Spleen (tissue), 11 donors: ENCODE results near the gene BICDL2. TPM values are rescaled to one million over a fixed set of nuclear protein-coding genes. Genes with fewer than 3 reads are reported as not detected.

ENCODE experiments used
- DNase-seq: peaks from one replicate; pipeline ENCODE4 v3.0.0-alpha.2; 2020
- H3K27ac ChIP-seq, 8 donors: fragments of 200-600 bp; sonication (generic) in 7 of 8; 1 replicate in 4 of 8; 2 replicates in 4 of 8; pipeline versions ENCODE4 v1.5.0 to v1.8.0; 2016 to 2021; ENCODE audit warnings: inconsistent platforms in 4 of 8, mild to moderate bottlenecking in 4 of 8, moderate library complexity in 1 of 8
- H3K27me3 ChIP-seq, 7 donors: fragments of 200-600 bp; sonication (generic) in 6 of 7; replicated peaks in 1 of 7; 1 replicate in 4 of 7; 2 replicates in 3 of 7; pipeline versions ENCODE4 v1.5.0 to v1.8.0; 2016 to 2021; ENCODE audit warnings: inconsistent platforms in 3 of 7, mild to moderate bottlenecking in 1 of 7
- H3K36me3 ChIP-seq, 6 donors: fragments of 200-600 bp; sonication (generic) in 5 of 6; 1 replicate in 4 of 6; 2 replicates in 2 of 6; pipeline versions ENCODE4 v1.5.0 to v1.8.0; 2016 to 2021; ENCODE audit warnings: inconsistent platforms in 2 of 6
- H3K4me1 ChIP-seq, 6 donors: fragments of 200-600 bp; sonication (generic) in 5 of 6; 1 replicate in 3 of 6; 2 replicates in 3 of 6; pipeline versions ENCODE4 v1.5.0 to v1.8.0; 2016 to 2021; ENCODE audit warnings: inconsistent platforms in 3 of 6
- H3K4me3 ChIP-seq, 8 donors: fragments of 200-600 bp; sonication (generic) in 7 of 8; 1 replicate in 4 of 8; 2 replicates in 4 of 8; pipeline versions ENCODE4 v1.5.0 to v1.8.0; 2016 to 2021; ENCODE audit warnings: inconsistent platforms in 4 of 8, mild to moderate bottlenecking in 4 of 8, moderate library complexity in 2 of 8
- H3K9me3 ChIP-seq, 8 donors: fragments of 200-600 bp; sonication (generic) in 7 of 8; 1 replicate in 4 of 8; 2 replicates in 4 of 8; pipeline versions ENCODE4 v1.5.0 to v1.8.0; 2016 to 2021; ENCODE audit warnings: inconsistent platforms in 4 of 8
- CTCF ChIP-seq, 11 experiments: fragments of 200-600 bp in 7 of 11; fragments of 450-650 bp in 4 of 11; sonication (generic) in 4 of 11; IDR thresholded peaks in 8 of 11; conservative IDR thresholded peaks in 3 of 11; 1 replicate in 7 of 11; 2 replicates in 4 of 11; pipeline versions ENCODE4 v1.4.0 to v1.8.0; 2016 to 2021; ENCODE audit warnings: antibody characterized with exemption in 11 of 11, inconsistent platforms in 4 of 11, mild to moderate bottlenecking in 1 of 11
- POLR2A ChIP-seq, 3 donors: fragments of 450-650 bp; IDR thresholded peaks; one replicate each; pipeline ENCODE4 v1.5.1; 2017; ENCODE audit warnings: antibody characterized with exemption in 3 of 3, mild to moderate bottlenecking in 1 of 3
- POLR2AphosphoS5 ChIP-seq, 3 donors: sonication (generic); formaldehyde crosslinking; IDR thresholded peaks; one replicate each; pipeline ENCODE4 v1.5.1; 2017; ENCODE audit warnings: antibody characterized with exemption in 3 of 3
- WGBS, 5 donors: extraction: QIAGEN DNeasy Blood & Tissue Kit in 3 of 5; methylation state at CpG; one replicate each; pipeline versions ENCODE4 v1.1.5 to v1.1.7; 2013 to 2018; 5-methylcytosine and 5-hydroxymethylcytosine counted together
- intact Hi-C: fragments of 100-400 bp; cut with DNase I; formaldehyde crosslinking; loops from one replicate; pipeline ENCODE4 v1.15.0; 2023; ENCODE audit warnings: low total_unique reads
- polyA plus RNA-seq, 3 donors: library from polyadenylated mRNA; stranded (reverse); fragments of 200-250 nt; gene quantifications; one replicate each; pipeline ENCODE4 v1.2.1, GENCODE V29; 2013
- total RNA-seq, 7 donors: library from RNA; depleted of rRNA in 3 of 7; stranded (reverse); fragments of >200 nt in 3 of 7; fragmentation: NEBNext Ultra II Directional in 4 of 7; extraction: Animal tissue kit (Norgen Biotek cat#: 25700) in 4 of 7; gene quantifications; one replicate each; pipeline versions ENCODE4 v1.1.0 to v1.2.1, GENCODE V29; 2016 to 2021
- donor health status: healthy with polysubstance abuse.
- donor health status: DM: no; HTN: no; CAD: no; lungs with moderate emphysema.
- donor health status: DM: no; HTN: no; CAD: no.
- donor health status: Bipolar disorder and iron deficiency.
- donor health status: healthy.
- donor health status: DM: no; HTN: no; CAD: no.
- donor health status: DM: yes; HTN: yes; CAD: no.

BICDL2 gene
- total and polyA plus RNA-seq, 10 donors, result 0.03 to 0.77 (median 0.30) TPM; not detected in 3

GRCh38 chr16:3007059-3007956, 29.4 kb downstream of the BICDL2 start:
- peaks cover 0 to 69% (median 15%) of the 10 kb centered on the region in 7 donors for H3K27me3 ChIP-seq

GRCh38 chr16:3004781-3005284, 31.9 kb downstream of the BICDL2 start:
- WGBS, 5 donors, result 12 to 21% (median 20%) methylated on average over 19 to 25 of the region's 25 CpGs
- Histone ChIP-seq H3K4me1 (peaks cover 18 to 62% (median 44%) of the 10 kb centered on the region in 6 donors), H3K9me3 (no peaks in the 10 kb centered on the region), H3K27ac (peak overlapping the region in 7 of 8 donors; percentile 21 to 92 (median 76)), H3K27me3 (peaks cover 0 to 58% (median 8%) of the 10 kb centered on the region in 7 donors), H3K36me3 (no peaks in the 10 kb centered on the region), H3K4me3 (peak overlapping the region in 7 of 8 donors; percentile 9 to 72 (median 34))
- intact Hi-C loops, result no loop called here
- TF ChIP-seq POLR2AphosphoS5 (IDR thresholded peaks at IDR 0.05), result peak in 1 of 3 donors; percentile 37
- TF ChIP-seq CTCF (IDR thresholded peaks at IDR 0.05 in 8 of 11, conservative IDR thresholded peaks at IDR 0.05 in 3 of 11), result no peak
- peak; percentile 89 for DNase-seq

More at GRCh38 chr16:3007059-3007956, 29.4 kb downstream of the BICDL2 start:
- 26 to 47% (median 33%) methylated on average over 12 to 13 of the region's 13 CpGs for WGBS, 5 donors
- intact Hi-C loops, result no loop called here
- H3K4me1 ChIP-seq, result peaks cover 18 to 72% (median 44%) of the 10 kb centered on the region in 6 donors
- no peaks in the 10 kb centered on the region for H3K36me3 ChIP-seq
- H3K9me3 ChIP-seq, result no peaks in the 10 kb centered on the region
- H3K4me3 ChIP-seq, result peak overlapping the region in 4 of 8 donors; percentile 16 to 59 (median 23)
- no peak for DNase-seq
- TF ChIP-seq POLR2AphosphoS5 (IDR thresholded peaks at IDR 0.05), result no peak
- TF ChIP-seq POLR2A (IDR thresholded peaks at IDR 0.05), result no peak
- H3K27ac ChIP-seq, result peak overlapping the region in 7 of 8 donors; percentile 55 to 92 (median 83)

- H3K4me3 ChIP-seq, result peak overlapping the region in 4 of 8 donors; percentile 35 to 72 (median 38)
- WGBS, 5 donors, result 0 to 2% (median 1%) methylated on average over 16 to 67 of the region's 67 CpGs
- H3K9me3 ChIP-seq, result no peaks in the 10 kb centered on the region
- TF ChIP-seq POLR2AphosphoS5 (IDR thresholded peaks at IDR 0.05), result no peak
- TF ChIP-seq POLR2A (IDR thresholded peaks at IDR 0.05), result no peak
- no peak for TF ChIP-seq CTCF (IDR thresholded peaks at IDR 0.05 in 8 of 11, conservative IDR thresholded peaks at IDR 0.05 in 3 of 11)
- peak overlapping the region in 3 of 8 donors; percentile 78 to 92 (median 84) for H3K27ac ChIP-seq
- DNase-seq, result no peak
- peaks cover 0 to 53% (median 8%) of the 10 kb centered on the region in 7 donors for H3K27me3 ChIP-seq
- H3K4me1 ChIP-seq, result peaks cover 18 to 57% (median 42%) of the 10 kb centered on the region in 6 donors
- intact Hi-C loops, result no loop called here
- H3K36me3 ChIP-seq, result no peaks in the 10 kb centered on the region
Observed at GRCh38 chr16:3004319-3004718, 32.4 kb downstream of the BICDL2 start.

GRCh38 chr16:3003582-3004270, 33.0 kb downstream of the BICDL2 start:
- intact Hi-C loops, result no loop called here
- 8 to 15% (median 10%) methylated on average over 31 to 58 of the region's 58 CpGs for WGBS, 5 donors
- Histone ChIP-seq H3K4me1 (peaks cover 18 to 51% (median 38%) of the 10 kb centered on the region in 6 donors), H3K27me3 (peaks cover 0 to 51% (median 8%) of the 10 kb centered on the region in 7 donors), H3K36me3 (no peaks in the 10 kb centered on the region), H3K9me3 (no peaks in the 10 kb centered on the region), H3K27ac (peak overlapping the region in 3 of 8 donors; percentile 78 to 92 (median 84)), H3K4me3 (peak overlapping the region in 7 of 8 donors; percentile 23 to 72 (median 35))
- peak; percentile 98 for DNase-seq
- TF ChIP-seq CTCF (IDR thresholded peaks at IDR 0.05 in 8 of 11, conservative IDR thresholded peaks at IDR 0.05 in 3 of 11) (peak; percentile 39 to 81 (median 63)), POLR2A (IDR thresholded peaks at IDR 0.05) (no peak), POLR2AphosphoS5 (IDR thresholded peaks at IDR 0.05) (peak; percentile 59 to 85 (median 78))
